ENCODE measurements around the gene RGPD6.
"Not testable (repeated sequence)": the region's sequence is repeated elsewhere in the genome, so short reads cannot be mapped to it uniquely, and the experiment has no call there.

Gene RGPD6

DNA sequence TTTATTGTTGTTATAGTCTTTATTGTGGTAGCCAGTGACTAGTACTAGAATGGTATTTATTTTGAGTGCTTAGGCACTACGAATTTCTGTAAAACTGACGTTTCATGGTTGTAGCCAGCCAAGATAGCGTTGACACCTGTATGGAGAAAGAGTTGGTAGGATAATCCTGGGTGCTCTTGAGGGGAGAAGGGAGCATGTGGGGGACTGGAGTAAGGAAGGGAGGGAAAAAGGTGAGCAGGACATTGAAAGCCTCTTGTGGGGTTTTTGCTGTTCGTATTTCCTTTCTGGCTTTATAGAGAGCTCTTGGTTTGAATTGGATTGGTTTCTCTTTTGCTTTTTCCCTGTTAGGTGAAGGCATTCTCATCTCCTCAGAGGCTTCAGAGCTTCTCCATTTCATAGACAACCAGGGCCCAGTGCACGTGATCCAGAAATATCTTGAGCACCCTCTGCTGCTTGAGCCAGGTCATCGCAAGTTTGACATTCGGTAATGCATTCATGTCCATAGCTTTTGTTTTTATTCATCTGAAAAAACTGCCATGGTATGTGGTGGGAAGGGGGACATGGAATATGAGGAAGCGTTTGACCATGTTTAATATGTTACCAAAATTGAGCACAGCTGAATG, 77.2 kb downstream of the RGPD6 start:
- not testable (repeated sequence) for H2AFZ ChIP-seq (ENCODE audit: low read length); H3K27me3 ChIP-seq (ENCODE audit: insufficient read depth, low read length, poor library complexity, severe bottlenecking); H3K9ac ChIP-seq (ENCODE audit: low read depth, low read length, poor library complexity, severe bottlenecking); H3K36me3 ChIP-seq (ENCODE audit: insufficient read depth, low read length); H3F3A ChIP-seq (ENCODE audit: low read depth); H3K4me1 ChIP-seq (ENCODE audit: insufficient read depth, low read length, poor library complexity, severe bottlenecking); H3K9me3 ChIP-seq (ENCODE audit: insufficient read depth, low read depth, low read length); H3K4me3 ChIP-seq (ENCODE audit: low read length, poor library complexity, severe bottlenecking); H3K9me2 ChIP-seq (replicated peaks; ENCODE audit: low read depth, low read length); H4K20me1 ChIP-seq (ENCODE audit: insufficient read depth, low read length, poor library complexity, severe bottlenecking); H3K4me2 ChIP-seq (ENCODE audit: low read depth, low read length, poor library complexity, severe bottlenecking); H3K79me2 ChIP-seq (ENCODE audit: insufficient read depth, low read length)

DNA sequence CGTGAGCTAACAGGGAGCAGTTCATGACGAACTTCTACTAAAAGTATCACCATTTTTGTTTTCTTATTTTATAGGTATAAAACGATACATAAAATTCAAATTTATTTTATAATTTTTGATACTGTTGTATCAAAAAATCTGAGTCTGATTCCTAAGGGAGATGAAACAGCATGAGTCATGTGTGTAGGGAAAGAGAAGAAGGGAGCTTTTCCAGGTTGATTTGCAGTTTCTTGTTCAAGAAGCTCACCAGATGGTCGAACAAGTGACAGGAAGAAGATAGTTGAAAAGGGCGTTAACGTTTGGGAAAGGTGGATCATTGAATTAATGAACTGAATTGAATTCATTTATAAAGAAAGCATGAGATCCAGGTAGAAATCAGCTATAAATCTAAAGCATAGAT, 81.0 kb downstream of the RGPD6 start:
- not testable (repeated sequence) for H3F3A ChIP-seq (ENCODE audit: low read depth); H3K4me2 ChIP-seq (ENCODE audit: low read depth, low read length, poor library complexity, severe bottlenecking); H3K36me3 ChIP-seq (ENCODE audit: insufficient read depth, low read length); H3K27me3 ChIP-seq (ENCODE audit: insufficient read depth, low read length, poor library complexity, severe bottlenecking); H3K4me1 ChIP-seq (ENCODE audit: insufficient read depth, low read length, poor library complexity, severe bottlenecking); H3K79me2 ChIP-seq (ENCODE audit: insufficient read depth, low read length); H3K4me3 ChIP-seq (ENCODE audit: low read length, poor library complexity, severe bottlenecking); H3K9me3 ChIP-seq (ENCODE audit: insufficient read depth, low read depth, low read length); H3K9me2 ChIP-seq (replicated peaks; ENCODE audit: low read depth, low read length); H2AFZ ChIP-seq (ENCODE audit: low read length); H3K9ac ChIP-seq (ENCODE audit: low read depth, low read length, poor library complexity, severe bottlenecking); H4K20me1 ChIP-seq (ENCODE audit: insufficient read depth, low read length, poor library complexity, severe bottlenecking)

DNA sequence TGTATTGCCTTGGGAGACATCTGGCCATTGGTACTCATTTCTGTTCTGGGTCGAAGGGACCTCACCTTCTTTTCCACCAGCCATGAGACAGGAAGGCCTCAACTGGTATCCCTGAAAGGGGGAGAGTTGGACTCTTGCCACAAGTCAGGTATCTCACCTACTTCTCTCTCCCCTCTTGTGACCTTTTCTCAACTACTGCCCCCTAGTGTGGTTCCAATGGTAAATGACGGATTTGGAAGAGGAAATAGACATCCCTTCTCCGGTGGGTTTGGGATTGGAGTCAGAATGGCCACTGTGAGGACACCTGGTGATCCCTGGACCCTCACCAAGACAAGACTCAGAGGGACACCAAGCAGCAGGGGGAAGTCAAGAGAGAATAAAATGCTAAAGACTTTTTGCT, 82.5 kb downstream of the RGPD6 start:
- H4K20me1 ChIP-seq (ENCODE audit: insufficient read depth, low read length, poor library complexity, severe bottlenecking); H3K9me2 ChIP-seq (replicated peaks; ENCODE audit: low read depth, low read length): not testable (repeated sequence)

GRCh38 chr2:110488991-110489390, 88.0 kb downstream of the RGPD6 start:
- H3F3A ChIP-seq (ENCODE audit: low read depth); H3K36me3 ChIP-seq (ENCODE audit: insufficient read depth, low read length); H3K27me3 ChIP-seq (ENCODE audit: insufficient read depth, low read length, poor library complexity, severe bottlenecking); H3K9me2 ChIP-seq (replicated peaks; ENCODE audit: low read depth, low read length); H3K9ac ChIP-seq (ENCODE audit: low read depth, low read length, poor library complexity, severe bottlenecking); H4K20me1 ChIP-seq (ENCODE audit: insufficient read depth, low read length, poor library complexity, severe bottlenecking); H3K4me2 ChIP-seq (ENCODE audit: low read depth, low read length, poor library complexity, severe bottlenecking); H3K4me1 ChIP-seq (ENCODE audit: insufficient read depth, low read length, poor library complexity, severe bottlenecking); H2AFZ ChIP-seq (ENCODE audit: low read length); H3K4me3 ChIP-seq (ENCODE audit: low read length, poor library complexity, severe bottlenecking); H3K79me2 ChIP-seq (ENCODE audit: insufficient read depth, low read length); H3K9me3 ChIP-seq (ENCODE audit: insufficient read depth, low read depth, low read length): not testable (repeated sequence)

More for the DNA sequence above, 82.5 kb downstream of the RGPD6 start:
- H3K27me3 ChIP-seq (ENCODE audit: insufficient read depth, low read length, poor library complexity, severe bottlenecking); H3K79me2 ChIP-seq (ENCODE audit: insufficient read depth, low read length); H3F3A ChIP-seq (ENCODE audit: low read depth); H2AFZ ChIP-seq (ENCODE audit: low read length); H3K36me3 ChIP-seq (ENCODE audit: insufficient read depth, low read length); H3K9ac ChIP-seq (ENCODE audit: low read depth, low read length, poor library complexity, severe bottlenecking); H3K9me3 ChIP-seq (ENCODE audit: insufficient read depth, low read depth, low read length); H3K4me2 ChIP-seq (ENCODE audit: low read depth, low read length, poor library complexity, severe bottlenecking); H3K4me1 ChIP-seq (ENCODE audit: insufficient read depth, low read length, poor library complexity, severe bottlenecking); H3K4me3 ChIP-seq (ENCODE audit: low read length, poor library complexity, severe bottlenecking): not testable (repeated sequence)

DNA sequence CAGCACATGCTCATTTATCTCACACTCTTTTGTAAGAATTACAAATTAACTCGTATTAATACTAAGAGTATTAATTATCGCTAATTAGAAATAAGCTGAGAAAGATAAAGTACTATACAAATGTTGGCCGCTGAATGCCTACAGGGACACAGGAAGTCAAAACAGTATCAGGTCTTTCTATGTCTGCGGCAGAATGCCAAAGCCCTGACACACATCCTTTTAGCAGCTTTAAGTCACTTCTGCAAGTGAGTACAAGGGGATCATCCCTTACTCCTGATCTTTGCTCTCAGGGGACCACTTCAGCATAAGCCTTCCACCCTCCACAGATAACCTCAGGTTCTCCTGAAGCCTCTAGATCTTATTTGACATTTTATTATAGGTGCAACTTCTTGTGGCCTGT, 94.3 kb downstream of the RGPD6 start:
- not testable (repeated sequence) for H3K9me3 ChIP-seq (ENCODE audit: insufficient read depth, low read depth, low read length); H3K36me3 ChIP-seq (ENCODE audit: insufficient read depth, low read length); H3K9ac ChIP-seq (ENCODE audit: low read depth, low read length, poor library complexity, severe bottlenecking); H3K9me2 ChIP-seq (replicated peaks; ENCODE audit: low read depth, low read length); H4K20me1 ChIP-seq (ENCODE audit: insufficient read depth, low read length, poor library complexity, severe bottlenecking); H3K4me1 ChIP-seq (ENCODE audit: insufficient read depth, low read length, poor library complexity, severe bottlenecking); H3K27me3 ChIP-seq (ENCODE audit: insufficient read depth, low read length, poor library complexity, severe bottlenecking); H3K4me2 ChIP-seq (ENCODE audit: low read depth, low read length, poor library complexity, severe bottlenecking); H3K4me3 ChIP-seq (ENCODE audit: low read length, poor library complexity, severe bottlenecking); H3K79me2 ChIP-seq (ENCODE audit: insufficient read depth, low read length); H3F3A ChIP-seq (ENCODE audit: low read depth); H2AFZ ChIP-seq (ENCODE audit: low read length)

GRCh38 chr2:110481200-110481599, 95.8 kb downstream of the RGPD6 start:
- not testable (repeated sequence) for H3K4me2 ChIP-seq (ENCODE audit: low read depth, low read length, poor library complexity, severe bottlenecking); H3K9me2 ChIP-seq (replicated peaks; ENCODE audit: low read depth, low read length); H3K4me3 ChIP-seq (ENCODE audit: low read length, poor library complexity, severe bottlenecking); H3K27me3 ChIP-seq (ENCODE audit: insufficient read depth, low read length, poor library complexity, severe bottlenecking); H3K79me2 ChIP-seq (ENCODE audit: insufficient read depth, low read length); H2AFZ ChIP-seq (ENCODE audit: low read length); H3K9ac ChIP-seq (ENCODE audit: low read depth, low read length, poor library complexity, severe bottlenecking); H3K36me3 ChIP-seq (ENCODE audit: insufficient read depth, low read length); H3K9me3 ChIP-seq (ENCODE audit: insufficient read depth, low read depth, low read length); H4K20me1 ChIP-seq (ENCODE audit: insufficient read depth, low read length, poor library complexity, severe bottlenecking); H3F3A ChIP-seq (ENCODE audit: low read depth); H3K4me1 ChIP-seq (ENCODE audit: insufficient read depth, low read length, poor library complexity, severe bottlenecking)

GRCh38 chr2:110480084-110480483, 96.9 kb downstream of the RGPD6 start:
- H4K20me1 ChIP-seq (ENCODE audit: insufficient read depth, low read length, poor library complexity, severe bottlenecking); H3K9me2 ChIP-seq (replicated peaks; ENCODE audit: low read depth, low read length); H2AFZ ChIP-seq (ENCODE audit: low read length); H3K9ac ChIP-seq (ENCODE audit: low read depth, low read length, poor library complexity, severe bottlenecking); H3K4me3 ChIP-seq (ENCODE audit: low read length, poor library complexity, severe bottlenecking); H3K27me3 ChIP-seq (ENCODE audit: insufficient read depth, low read length, poor library complexity, severe bottlenecking); H3F3A ChIP-seq (ENCODE audit: low read depth); H3K4me2 ChIP-seq (ENCODE audit: low read depth, low read length, poor library complexity, severe bottlenecking); H3K4me1 ChIP-seq (ENCODE audit: insufficient read depth, low read length, poor library complexity, severe bottlenecking); H3K9me3 ChIP-seq (ENCODE audit: insufficient read depth, low read depth, low read length); H3K36me3 ChIP-seq (ENCODE audit: insufficient read depth, low read length); H3K79me2 ChIP-seq (ENCODE audit: insufficient read depth, low read length): not testable (repeated sequence)

- not testable (repeated sequence) for H3K9me2 ChIP-seq (replicated peaks; ENCODE audit: low read depth, low read length); H3K9me3 ChIP-seq (ENCODE audit: insufficient read depth, low read depth, low read length); H3K4me2 ChIP-seq (ENCODE audit: low read depth, low read length, poor library complexity, severe bottlenecking); H3K9ac ChIP-seq (ENCODE audit: low read depth, low read length, poor library complexity, severe bottlenecking); H3K36me3 ChIP-seq (ENCODE audit: insufficient read depth, low read length); H3K27me3 ChIP-seq (ENCODE audit: insufficient read depth, low read length, poor library complexity, severe bottlenecking); H4K20me1 ChIP-seq (ENCODE audit: insufficient read depth, low read length, poor library complexity, severe bottlenecking); H3K4me3 ChIP-seq (ENCODE audit: low read length, poor library complexity, severe bottlenecking); H3F3A ChIP-seq (ENCODE audit: low read depth); H3K79me2 ChIP-seq (ENCODE audit: insufficient read depth, low read length); H3K4me1 ChIP-seq (ENCODE audit: insufficient read depth, low read length, poor library complexity, severe bottlenecking); H2AFZ ChIP-seq (ENCODE audit: low read length)
Measured at GRCh38 chr2:110477370-110477769, 99.7 kb downstream of the RGPD6 start.
